A204.1 (cell line): ENCODE data around the gene MAP4K1.
"Not testable (repeated sequence)": the region's sequence is repeated elsewhere in the genome, so short reads cannot be mapped to it uniquely, and the experiment has no call there.

Experiments used
- FAIRE-seq: peaks from 2 replicates; lab custom pipeline; 2012; peaks lifted over from hg19 to GRCh38; lab: Jason Lieb, UNC

Gene MAP4K1

DNA sequence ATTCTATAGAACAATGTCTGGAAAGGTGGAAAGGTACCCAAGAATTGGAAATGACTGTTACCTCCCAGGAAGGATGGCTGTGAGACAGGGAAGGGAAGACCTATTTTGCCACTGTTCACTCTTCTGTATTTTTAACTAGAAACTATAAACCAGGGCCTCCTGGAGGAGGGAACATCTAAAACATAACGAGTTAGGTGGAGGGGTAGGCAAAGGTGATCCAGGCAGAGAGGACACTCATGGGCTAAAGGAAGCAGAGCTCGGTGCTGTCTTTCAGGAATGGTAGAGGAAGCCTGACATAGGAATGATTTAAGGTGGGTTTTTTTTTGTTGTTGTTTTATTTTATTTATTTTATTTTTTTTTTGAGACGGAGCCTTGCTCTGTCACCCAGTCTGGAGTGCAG, 7.1 kb upstream of the MAP4K1 start:
- no peak for FAIRE-seq

- no peak for FAIRE-seq
Measured at GRCh38 chr19:38619361-38620174, 1.8 kb upstream of the MAP4K1 start.

- peak; percentile 97 for FAIRE-seq
Measured at GRCh38 chr19:38618590-38619360, 1.0 kb upstream of the MAP4K1 start, which contains the start of gene EIF3K. EIF3K (plus strand) TSS chr19:38619188; CDS start chr19:38619269, 81 bp downstream.

- FAIRE-seq = no peak
Measured at GRCh38 chr19:38617283-38617763, 430 bp downstream of the MAP4K1 start.

DNA sequence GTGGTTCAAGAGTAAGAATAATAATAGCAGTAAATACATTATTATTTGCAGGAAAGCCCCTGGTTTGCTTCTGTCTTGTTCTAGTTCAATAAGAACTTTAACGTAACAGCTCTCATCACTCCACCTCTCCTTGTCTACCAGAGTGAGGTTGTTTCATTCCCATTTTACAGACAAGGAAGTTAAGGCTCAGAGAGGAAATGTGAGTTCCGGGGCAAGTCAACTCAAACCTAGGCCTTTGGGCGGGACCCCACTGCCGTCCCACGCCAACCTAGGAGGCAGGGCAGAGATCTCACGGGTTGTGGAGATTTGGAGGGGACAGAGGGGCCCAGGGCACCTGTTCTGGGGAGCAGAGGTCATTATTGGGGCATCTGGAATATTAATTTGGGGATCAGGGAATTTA, 1.5 kb downstream of the MAP4K1 start:
- FAIRE-seq = no peak

- no peak for FAIRE-seq
Measured at GRCh38 chr19:38615007-38615581, 2.7 kb downstream of the MAP4K1 start.

DNA sequence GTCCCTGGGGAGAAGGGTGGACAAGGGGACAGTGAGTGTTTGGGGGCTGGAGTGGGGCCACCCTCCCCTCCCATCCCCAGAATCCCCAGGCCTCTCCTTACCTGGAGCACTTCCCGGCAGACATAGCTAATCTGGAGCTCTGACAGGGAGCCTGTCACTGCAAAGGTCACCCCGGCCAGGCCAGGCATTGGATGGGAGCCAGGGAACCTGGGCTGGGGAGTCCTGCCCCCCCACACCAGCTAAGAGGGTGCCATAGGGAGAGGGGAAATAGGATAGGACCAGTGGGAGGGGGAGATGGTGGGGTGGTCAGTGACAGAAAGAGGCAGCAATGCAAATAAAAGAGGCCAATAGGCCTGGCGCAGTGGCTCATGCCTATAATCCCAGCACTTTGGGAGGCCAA, 3.5 kb downstream of the MAP4K1 start:
- FAIRE-seq = no peak

DNA sequence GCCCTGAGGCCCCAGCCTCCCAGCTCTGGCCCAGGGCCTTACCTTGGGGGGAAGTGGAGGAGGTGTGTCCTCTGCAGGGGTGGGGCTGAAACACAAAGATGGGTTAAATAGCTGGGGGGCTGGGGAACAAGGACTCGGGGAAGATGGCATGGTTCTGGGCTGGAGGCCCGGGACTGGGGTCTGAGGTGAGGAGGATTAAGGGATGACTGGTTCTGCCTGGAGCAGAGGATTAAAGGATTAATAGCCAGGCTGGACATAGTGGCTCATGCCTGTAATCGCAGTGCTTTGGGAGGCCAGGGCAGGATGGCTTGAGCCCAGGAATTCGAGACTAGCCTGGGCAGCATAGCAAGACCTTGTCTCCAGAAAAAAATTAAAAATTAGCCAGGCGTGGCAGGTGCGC, 11.6 kb downstream of the MAP4K1 start:
- no peak for FAIRE-seq

DNA sequence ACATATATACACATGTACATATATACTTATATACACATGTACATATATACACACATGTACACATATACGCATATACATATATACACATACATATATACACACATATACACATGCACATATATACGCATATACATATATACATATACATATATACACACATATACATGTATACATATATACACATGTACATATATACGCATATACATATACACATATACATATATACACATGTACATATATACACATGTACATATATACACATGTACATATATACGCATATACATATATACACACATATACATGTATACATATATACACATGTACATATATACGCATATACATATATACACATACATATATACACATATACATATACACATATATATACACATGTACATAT, 14.9 kb downstream of the MAP4K1 start:
- not testable (repeated sequence) for FAIRE-seq

- FAIRE-seq = no peak
Measured at GRCh38 chr19:38599722-38600121, 18.0 kb downstream of the MAP4K1 start.

DNA sequence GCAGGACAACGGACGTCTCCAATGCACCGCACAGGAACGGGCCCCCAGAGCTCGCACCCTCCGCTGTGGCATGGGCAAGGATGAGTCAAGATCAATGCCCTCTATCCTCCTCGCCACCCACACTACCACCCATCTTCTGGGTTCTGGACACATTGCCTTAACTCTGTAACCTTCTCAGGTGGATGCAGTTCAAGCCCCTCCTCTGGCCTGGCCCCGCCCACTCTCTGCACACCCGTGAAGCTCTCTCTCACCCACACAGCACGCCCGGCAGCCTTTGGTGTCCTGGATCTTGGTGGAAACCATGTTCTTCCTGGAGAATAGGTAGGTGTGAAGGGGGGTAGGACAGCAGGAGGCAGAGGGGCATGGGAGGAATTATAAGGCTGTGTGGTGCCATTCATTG, 20.7 kb downstream of the MAP4K1 start:
- no peak for FAIRE-seq

- no peak for FAIRE-seq
Measured at GRCh38 chr19:38596057-38596981, 21.4 kb downstream of the MAP4K1 start.

DNA sequence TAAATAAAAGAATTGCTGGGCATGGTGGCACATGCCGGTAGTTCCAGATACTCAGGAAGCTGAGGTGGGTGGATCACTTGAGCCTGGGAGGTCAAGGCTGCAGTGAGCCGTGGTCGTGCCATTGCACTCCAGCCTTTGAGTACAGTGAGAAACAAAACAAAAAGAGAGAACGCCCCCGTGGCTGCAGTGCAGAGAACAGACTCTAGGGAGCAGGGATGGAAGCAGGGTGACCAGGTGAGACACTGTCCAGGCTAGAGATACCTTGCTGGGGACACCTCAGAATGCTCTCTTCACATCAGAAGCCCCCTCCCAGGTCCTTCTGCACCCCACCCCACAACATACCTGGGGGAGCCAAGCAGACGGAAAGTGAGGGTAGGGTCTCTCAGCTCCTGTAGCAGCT, 24.8 kb downstream of the MAP4K1 start:
- FAIRE-seq = no peak

DNA sequence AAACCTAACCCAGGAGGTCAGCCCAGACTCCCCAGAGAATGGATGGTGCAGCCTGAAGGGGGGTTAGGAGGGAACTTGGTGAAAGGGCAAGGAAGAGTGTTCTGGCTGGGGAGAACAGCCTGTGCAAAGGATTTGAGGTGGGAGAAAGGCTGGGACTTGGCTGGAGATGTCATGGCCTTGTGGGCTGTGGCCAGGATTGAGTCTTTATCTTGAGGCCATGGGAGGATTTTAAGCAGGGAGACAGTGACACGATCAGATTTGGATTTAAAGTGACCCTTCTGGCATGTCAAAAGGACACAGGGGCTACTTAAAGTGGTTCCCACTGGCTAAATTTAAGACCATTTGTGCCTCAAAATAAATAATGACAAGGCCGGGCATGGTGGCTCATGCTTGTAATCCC, 29.7 kb downstream of the MAP4K1 start:
- no peak for FAIRE-seq

DNA sequence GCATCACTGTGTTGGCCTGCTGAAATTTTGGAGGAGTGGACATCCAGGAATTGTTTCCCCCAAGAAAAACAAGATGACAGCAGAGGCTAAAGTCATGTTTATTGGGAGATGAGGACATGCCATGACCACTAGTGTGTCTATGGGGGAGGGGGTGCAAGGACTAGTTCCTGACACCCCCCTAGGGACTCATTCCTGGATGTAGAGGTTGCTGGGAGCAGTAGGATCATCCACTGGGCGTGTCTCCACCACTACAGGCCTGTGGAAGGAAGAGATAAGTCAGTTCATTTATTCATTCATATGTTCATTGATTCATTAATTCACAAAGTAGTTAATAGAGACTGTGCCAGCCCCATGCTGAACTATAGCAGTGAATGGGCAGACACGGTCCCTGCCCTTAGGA, 30.2 kb downstream of the MAP4K1 start:
- FAIRE-seq = no peak

GRCh38 chr19:38583985-38584305, 33.8 kb downstream of the MAP4K1 start:
- no peak for FAIRE-seq

GRCh38 chr19:38583219-38583984, 34.4 kb downstream of the MAP4K1 start:
- no peak for FAIRE-seq

GRCh38 chr19:38580080-38580479, 37.7 kb downstream of the MAP4K1 start:
- FAIRE-seq = no peak

- not testable (repeated sequence) for FAIRE-seq
Measured at GRCh38 chr19:38579304-38579703, 38.4 kb downstream of the MAP4K1 start.

- FAIRE-seq = no peak
Measured at GRCh38 chr19:38577826-38578225, 39.9 kb downstream of the MAP4K1 start.

DNA sequence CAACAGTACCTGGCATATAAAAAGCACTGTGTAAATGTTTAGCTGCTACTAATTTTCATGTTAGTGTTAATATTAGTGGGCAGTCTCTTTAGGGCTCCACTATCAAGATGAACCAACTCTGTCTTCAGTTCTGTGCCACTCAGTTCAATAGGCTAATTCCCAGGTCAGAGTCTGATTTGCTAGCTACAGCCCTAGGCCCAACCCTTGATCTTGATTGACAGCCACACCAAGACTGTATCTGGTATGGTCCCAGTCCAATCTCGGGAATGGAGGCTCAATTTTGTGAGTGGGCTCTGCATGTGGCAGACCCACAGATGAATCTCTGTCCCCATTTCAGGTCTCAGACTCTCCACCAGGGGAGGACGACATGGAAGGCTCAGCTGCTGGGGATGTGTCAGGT, 46.1 kb downstream of the MAP4K1 start:
- no peak for FAIRE-seq
